ENCODE measurements around the gene IFI16.
"Not testable (repeated sequence)": the region's sequence is repeated elsewhere in the genome, so short reads cannot be mapped to it uniquely, and the experiment has no call there.

IFI16 gene

GRCh38 chr1:159025043-159025442 is 15.3 kb downstream of the IFI16 start:
- DNase-seq (ENCODE audit: low read depth, low spot score): no peak
- TF ChIP-seq CTCF (IDR thresholded peaks at IDR 0.05; ENCODE audit: low read depth, low read length): no peak
- in situ Hi-C loops (cut with HindIII; ENCODE audit: low sequenced_read_pairs): no loop called here
- no peak overlapping the region for H3K4me3 ChIP-seq (ENCODE audit: low read depth, low read length)

- in situ Hi-C loops (cut with HindIII; ENCODE audit: low sequenced_read_pairs); DNase-seq (ENCODE audit: low read depth, low spot score); H3K4me3 ChIP-seq (ENCODE audit: low read depth, low read length): not testable (repeated sequence)
Observed at GRCh38 chr1:159026841-159027240, 17.1 kb downstream of the IFI16 start.

GRCh38 chr1:159030311-159030710 is 20.6 kb downstream of the IFI16 start:
- no peak overlapping the region for H3K4me3 ChIP-seq (ENCODE audit: low read depth, low read length)
- no peak for TF ChIP-seq CTCF (IDR thresholded peaks at IDR 0.05; ENCODE audit: low read depth, low read length)
- in situ Hi-C loops (cut with HindIII; ENCODE audit: low sequenced_read_pairs): no loop called here

GRCh38 chr1:159030877-159031447 is 21.3 kb downstream of the IFI16 start:
- no peak for TF ChIP-seq CTCF (IDR thresholded peaks at IDR 0.05; ENCODE audit: low read depth, low read length)
- in situ Hi-C loops (cut with HindIII; ENCODE audit: low sequenced_read_pairs): no loop called here
- no peak overlapping the region for H3K4me3 ChIP-seq (ENCODE audit: low read depth, low read length)
- DNase-seq (ENCODE audit: low read depth, low spot score): no peak

More at GRCh38 chr1:159030311-159030710, 20.6 kb downstream of the IFI16 start:
- DNase-seq (ENCODE audit: low read depth, low spot score): no peak

- no peak overlapping the region for H3K4me3 ChIP-seq (ENCODE audit: low read depth, low read length)
- in situ Hi-C loops (cut with HindIII; ENCODE audit: low sequenced_read_pairs): no loop called here
- peak; percentile 30 for DNase-seq (ENCODE audit: low read depth, low spot score)
- no peak for TF ChIP-seq CTCF (IDR thresholded peaks at IDR 0.05; ENCODE audit: low read depth, low read length)
Observed at GRCh38 chr1:159040206-159040605, 30.5 kb downstream of the IFI16 start.

GRCh38 chr1:159040893-159041724 is 31.4 kb downstream of the IFI16 start:
- TF ChIP-seq CTCF (IDR thresholded peaks at IDR 0.05; ENCODE audit: low read depth, low read length): no peak
- H3K4me3 ChIP-seq (ENCODE audit: low read depth, low read length): no peak overlapping the region
- in situ Hi-C loops (cut with HindIII; ENCODE audit: low sequenced_read_pairs): no loop called here
- DNase-seq (ENCODE audit: low read depth, low spot score): no peak

GRCh38 chr1:159046486-159046885 is 36.8 kb downstream of the IFI16 start:
- in situ Hi-C loops (cut with HindIII; ENCODE audit: low sequenced_read_pairs); H3K4me3 ChIP-seq (ENCODE audit: low read depth, low read length); DNase-seq (ENCODE audit: low read depth, low spot score): not testable (repeated sequence)

All from astrocyte of the spinal cord (primary cell).